Measurements from ENCODE around the gene NTMT2.

NTMT2 gene

DNA sequence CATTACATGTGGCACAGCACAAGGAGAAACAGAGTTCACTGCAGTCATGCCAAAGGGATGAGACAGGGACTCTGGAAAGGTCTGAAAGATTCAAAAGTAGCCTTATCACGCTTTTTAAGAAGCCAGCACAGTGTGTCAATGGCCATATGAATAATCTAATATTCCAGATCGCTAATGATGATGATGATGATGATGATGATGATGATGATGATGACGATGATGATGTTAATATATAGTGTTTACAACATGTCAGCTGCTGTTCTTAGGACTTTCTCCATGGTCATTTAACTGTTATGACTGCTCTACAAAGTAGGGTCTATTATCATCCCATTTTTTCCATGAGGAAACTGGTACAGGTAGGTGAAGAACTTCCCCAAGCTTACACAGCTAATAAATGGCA, 64.4 kb downstream of the NTMT2 start:
- no peak for DNase-seq (ENCODE audit: low read depth)

DNA sequence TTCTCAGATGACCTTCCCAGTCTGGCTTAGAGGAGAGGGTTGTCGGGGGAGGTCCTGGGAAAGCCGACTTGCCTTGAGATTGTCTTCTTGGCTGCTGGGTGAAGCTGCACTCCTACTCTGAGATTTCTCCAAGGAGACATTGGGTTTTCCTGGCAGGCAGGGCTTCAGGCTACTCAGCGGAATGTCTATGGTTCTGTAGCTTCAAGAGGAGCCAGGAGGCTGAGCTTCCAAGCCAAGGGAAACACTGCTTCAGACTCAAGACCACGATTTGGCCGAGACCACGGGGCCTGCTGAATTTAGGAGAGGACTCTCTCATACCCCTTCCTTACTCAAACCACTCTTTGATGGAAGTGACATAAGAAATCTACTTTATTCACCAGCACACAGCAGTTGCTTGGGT, 67.8 kb downstream of the NTMT2 start:
- no peak for DNase-seq (ENCODE audit: low read depth)

DNA sequence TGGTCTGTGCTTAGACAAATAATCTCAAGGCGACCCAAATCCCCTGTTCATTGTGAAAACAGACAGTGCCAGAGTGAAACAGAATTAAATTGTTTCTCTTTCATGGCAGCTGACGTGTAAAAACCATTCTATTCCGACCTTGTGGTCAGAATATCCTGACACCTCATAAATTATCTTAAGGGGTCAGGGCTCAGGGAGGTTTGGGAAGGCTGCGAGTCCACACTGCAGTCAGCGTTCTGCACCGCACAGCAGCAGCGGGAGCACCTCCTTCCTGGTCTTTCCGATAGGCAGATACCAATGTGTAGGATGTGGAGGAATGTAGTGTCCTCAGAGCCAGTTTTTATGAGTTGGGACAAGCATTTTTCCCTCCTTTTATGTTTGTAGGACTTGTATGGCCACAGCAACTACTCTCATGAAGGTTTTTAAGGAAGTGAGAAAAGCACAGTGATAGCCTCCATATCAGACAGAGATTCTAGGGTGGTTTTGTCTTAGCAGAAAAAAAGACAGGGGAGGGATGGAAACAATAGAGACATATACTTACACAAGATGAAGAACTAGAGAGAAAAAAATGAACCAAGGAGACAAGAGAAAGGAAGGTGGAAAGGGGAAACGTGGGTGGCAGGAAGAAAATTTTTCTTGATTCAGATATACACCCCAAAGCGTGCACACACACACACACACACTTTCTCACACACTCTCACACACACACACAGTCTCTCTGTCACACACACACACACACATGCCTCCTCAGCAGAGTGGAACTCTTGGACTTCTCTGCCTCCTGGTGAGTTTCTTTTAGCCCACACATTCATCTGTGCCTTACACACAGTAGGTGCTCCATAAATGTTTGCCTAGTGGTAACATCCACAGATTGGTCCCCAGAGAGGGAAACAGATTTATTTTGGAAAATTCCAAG, 68.6 kb downstream of the NTMT2 start:
- no peak for DNase-seq (ENCODE audit: low read depth)

DNA sequence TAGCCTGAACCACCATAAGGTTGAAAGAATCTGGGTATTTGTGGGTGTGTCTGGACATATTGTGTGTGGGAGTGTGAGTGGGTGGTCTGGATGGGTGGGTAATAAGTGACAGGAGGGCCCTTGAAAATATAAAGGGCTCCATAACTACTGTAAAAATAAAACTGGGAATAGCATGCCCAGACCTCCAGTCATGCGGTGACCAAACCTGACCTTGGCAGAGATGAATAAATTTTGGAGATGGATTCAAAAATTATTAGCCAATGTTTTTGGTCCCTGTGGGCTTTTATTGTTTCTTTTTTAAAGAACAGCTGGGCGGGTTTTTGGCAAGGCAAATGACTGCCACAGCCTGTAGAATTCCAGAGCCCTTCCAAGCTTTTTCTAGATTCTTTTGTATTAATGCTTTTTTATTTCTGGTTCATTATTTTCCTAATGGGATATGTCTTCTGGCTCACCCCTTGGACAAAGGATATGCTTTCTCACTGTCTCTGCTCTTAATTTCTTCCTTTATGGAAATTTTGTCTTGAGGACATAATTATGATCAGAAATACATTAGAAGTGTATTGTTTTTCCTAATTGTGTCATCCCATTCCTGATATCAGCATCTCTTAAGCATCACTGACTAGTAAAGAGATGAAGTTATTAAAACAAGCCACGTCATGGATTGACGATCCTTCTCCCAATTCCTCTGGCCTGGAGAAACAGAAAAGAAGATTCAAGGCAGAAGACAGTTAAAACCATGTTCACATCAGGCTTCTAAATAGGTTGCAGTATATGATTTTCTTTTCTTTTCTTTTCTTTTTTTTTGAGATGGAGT, 69.5 kb downstream of the NTMT2 start:
- DNase-seq (ENCODE audit: low read depth), result no peak

DNA sequence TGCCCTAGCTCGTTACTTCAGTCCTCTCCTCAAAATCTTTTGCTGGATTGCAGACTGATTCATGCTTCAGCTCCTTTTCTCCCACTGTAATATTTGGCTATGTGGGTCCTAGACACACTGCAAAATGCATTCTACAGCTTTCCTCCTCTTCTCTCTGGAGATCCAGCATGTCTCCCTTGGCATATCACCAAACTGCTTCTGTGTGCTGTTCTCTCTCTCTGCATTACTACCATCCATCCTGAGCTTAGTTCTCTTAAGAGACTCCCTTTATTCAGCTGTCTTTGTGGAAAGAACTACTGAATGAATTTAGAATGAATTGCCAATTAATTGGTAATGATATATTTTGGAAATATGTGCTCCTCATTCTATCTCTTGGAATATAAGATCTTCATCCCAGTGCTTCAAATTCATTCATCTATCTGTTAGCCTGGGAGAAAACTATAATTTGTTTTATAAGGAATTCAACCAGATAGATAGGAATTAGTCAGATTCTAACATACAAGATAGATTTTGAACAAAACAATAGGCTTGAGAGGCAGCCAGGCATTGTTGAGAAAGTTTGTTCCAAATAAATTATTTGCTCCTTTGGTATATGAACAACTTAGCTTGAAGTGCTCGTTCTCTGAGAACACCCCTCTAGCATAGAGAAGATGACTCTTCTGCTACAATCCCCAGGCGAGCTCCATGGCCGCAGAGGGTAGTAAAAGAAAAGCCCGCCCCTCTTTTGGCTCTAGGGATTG, 71.9 kb downstream of the NTMT2 start:
- no peak for DNase-seq (ENCODE audit: low read depth)

DNA sequence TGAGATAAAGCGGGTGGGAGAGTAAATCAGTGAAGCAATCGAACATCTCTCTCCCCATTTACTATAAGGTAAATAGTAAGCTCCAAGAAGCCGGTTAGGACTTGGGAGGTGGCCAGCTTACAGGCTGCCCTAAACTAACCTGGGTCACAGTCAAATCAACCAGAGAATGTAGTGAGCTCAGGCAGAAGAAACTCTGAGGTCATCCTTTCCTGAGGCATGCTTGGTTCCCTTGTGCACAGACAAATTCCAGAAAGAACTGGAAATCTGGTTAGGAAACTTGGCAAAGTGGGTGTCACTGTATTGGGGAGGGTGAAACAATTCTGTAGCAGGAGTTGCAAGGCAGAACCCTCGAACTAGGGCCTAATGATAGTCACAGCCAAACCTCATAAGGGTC, 72.5 kb downstream of the NTMT2 start:
- no peak for DNase-seq (ENCODE audit: low read depth)
